ENCODE results near the gene MTM1.

DNA sequence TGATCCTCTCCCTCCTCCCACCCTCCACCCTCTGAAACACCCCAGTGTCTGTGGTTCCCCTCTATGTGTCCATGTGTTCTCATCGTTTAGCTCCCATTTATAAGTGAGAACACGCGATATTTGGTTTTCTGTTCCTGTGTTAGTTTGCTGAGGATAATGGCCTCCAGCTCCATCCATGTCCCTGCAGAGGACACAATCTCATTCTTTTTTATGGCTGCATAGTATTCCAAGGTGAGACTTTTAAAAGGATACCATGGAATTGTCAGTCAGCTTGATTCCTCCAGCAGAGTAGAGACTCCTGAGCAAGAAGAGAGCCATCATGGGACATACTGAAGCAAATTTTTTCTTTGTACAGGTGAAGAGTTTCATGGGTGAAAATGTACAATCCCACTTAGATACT lies 38.8 kb upstream of the MTM1 start:
- no peak for TF ChIP-seq CTCF (IDR thresholded peaks at IDR 0.05; ENCODE audit: low read depth, low read length)
- TF ChIP-seq EZH2phosphoT487 (IDR thresholded peaks at IDR 0.05; ENCODE audit: low read depth) = no peak

All from OCI-LY3 (cell line).